Measurements from ENCODE around the gene MAP3K13. TPM values are rescaled to one million over a fixed set of nuclear protein-coding genes. Genes with fewer than 3 reads are reported as not detected.

MAP3K13 gene
- total and polyA plus RNA-seq, 9 donors: 14.5 to 40.5 (median 28.0) TPM

DNA sequence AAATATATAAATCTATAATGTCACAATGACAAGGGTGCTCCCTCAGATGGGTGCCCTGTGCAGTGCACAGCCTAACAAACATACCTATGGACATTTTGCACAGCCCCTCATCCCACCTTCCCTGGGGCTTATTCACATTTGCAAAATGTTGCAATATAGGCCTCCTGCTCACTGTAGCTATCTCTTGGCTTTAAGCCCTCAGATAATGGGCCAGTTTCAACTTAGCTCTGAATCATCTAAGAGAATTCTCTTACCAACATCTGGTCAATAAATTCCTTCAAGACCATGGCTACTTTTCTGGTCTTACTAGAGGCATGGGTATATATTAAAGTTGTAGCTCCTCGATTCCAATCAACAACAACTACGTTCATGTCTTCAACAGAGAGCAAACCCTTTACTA, 171.6 kb downstream of the MAP3K13 start:
- no peak for TF ChIP-seq EP300 (IDR thresholded peaks at IDR 0.05)
- no peak for TF ChIP-seq POLR2A (IDR thresholded peaks at IDR 0.05)
- no peak for TF ChIP-seq CTCF (IDR thresholded peaks at IDR 0.05)
- WGBS, 3 donors: 63 to 78% (median 66%) methylated on average over 2 of the region's 2 CpGs
- no peaks in the 10 kb centered on the region for H3K36me3 ChIP-seq
- intact Hi-C loops (cut with DNase I): no loop called here
- H3K9me3 ChIP-seq: no peaks in the 10 kb centered on the region
- no peak for DNase-seq
- no peaks in the 10 kb centered on the region for H3K27me3 ChIP-seq
- no peak overlapping the region for H3K4me3 ChIP-seq
- H3K27ac ChIP-seq: no peak overlapping the region
- no peaks in the 10 kb centered on the region for H3K4me1 ChIP-seq (ENCODE audit: insufficient read depth)

DNA sequence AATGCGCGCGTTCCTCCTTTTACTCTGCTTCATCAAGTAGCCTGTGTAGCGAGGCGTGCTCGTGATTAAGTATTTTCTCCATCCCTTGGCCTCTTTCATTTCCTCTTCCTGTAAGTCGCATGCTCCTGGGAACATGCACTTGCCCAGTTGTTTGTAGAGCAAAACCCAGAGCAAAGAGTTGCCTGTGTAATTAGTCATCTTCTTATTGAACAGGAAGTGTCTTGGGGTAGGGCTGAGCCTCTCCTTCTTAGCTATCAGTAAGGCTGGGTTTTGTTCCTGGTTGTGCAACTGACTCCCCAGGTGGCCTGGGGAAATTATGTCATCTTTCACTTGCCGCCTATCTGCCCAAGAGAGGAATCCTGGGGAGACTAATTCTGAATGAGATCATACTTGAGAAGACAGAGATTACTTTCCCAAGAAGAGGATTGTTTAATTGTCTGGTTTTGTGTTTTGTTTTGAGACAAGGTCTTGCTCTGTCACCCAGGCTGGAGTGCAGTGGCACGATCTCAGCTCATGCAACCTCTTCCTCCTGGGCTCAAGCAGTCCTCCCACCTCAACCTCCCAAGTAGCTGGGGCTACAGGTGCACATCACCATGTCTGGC, 174.5 kb downstream of the MAP3K13 start:
- no peaks in the 10 kb centered on the region for H3K27me3 ChIP-seq
- no peak for DNase-seq
- no peak overlapping the region for H3K4me3 ChIP-seq
- TF ChIP-seq EP300 (IDR thresholded peaks at IDR 0.05) (no peak), CTCF (IDR thresholded peaks at IDR 0.05) (no peak), POLR2A (IDR thresholded peaks at IDR 0.05) (no peak)
- H3K4me1 ChIP-seq (ENCODE audit: insufficient read depth): no peaks in the 10 kb centered on the region
- H3K27ac ChIP-seq: no peak overlapping the region
- no peaks in the 10 kb centered on the region for H3K36me3 ChIP-seq
- intact Hi-C loops (cut with DNase I): no loop called here
- 59 to 61% (median 59%) methylated on average over 9 of the region's 9 CpGs for WGBS, 3 donors
- no peaks in the 10 kb centered on the region for H3K9me3 ChIP-seq

Other genes with a start within 250 kb of the MAP3K13 start
- gene C3orf70, start 210.1 kb upstream of the MAP3K13 start, total RNA-seq: 10 to 100 TPM in 2 of 7 donors, 1 to 10 TPM in 5; 3.8 to 17.7 (median 7.6) TPM
- 1 to 10 TPM; 3.5 to 9.0 TPM for gene C3orf70, start 210.1 kb upstream of the MAP3K13 start, polyA plus RNA-seq
- 1 to 10 TPM; 1.4 to 6.9 (median 2.9) TPM for gene EHHADH, start 109.1 kb upstream of the MAP3K13 start, total RNA-seq
- 1 to 10 TPM; 2.1 to 6.6 TPM for gene EHHADH, start 109.1 kb upstream of the MAP3K13 start, polyA plus RNA-seq
- 10 to 100 TPM; 13.9 to 21.2 (median 17.8) TPM for gene TMEM41A, start 135.9 kb downstream of the MAP3K13 start, total RNA-seq
- 10 to 100 TPM; 13.3 to 26.3 TPM for gene TMEM41A, start 135.9 kb downstream of the MAP3K13 start, polyA plus RNA-seq
- gene LIPH, start 189.5 kb downstream of the MAP3K13 start, total RNA-seq: 1 to 10 TPM in 1 of 7 donors, under 1 TPM in 4, not detected in 2; 0.12 to 1.0 (median 0.61) TPM
- 10 to 100 TPM in 1 of 2 donors, under 1 TPM in 1; 0.98 to 12.1 TPM for gene LIPH, start 189.5 kb downstream of the MAP3K13 start, polyA plus RNA-seq
- gene SENP2, start 223.2 kb downstream of the MAP3K13 start, total RNA-seq: 10 to 100 TPM; 17.0 to 51.6 (median 43.5) TPM
- gene SENP2, start 223.2 kb downstream of the MAP3K13 start, polyA plus RNA-seq: 10 to 100 TPM; 16.0 to 49.3 TPM

All from ovary (tissue), 9 donors.